Activated T-helper 2 cell treated with anti-CD3 and anti-CD28 coated beads, Interferon-gamma antibody, Interleukin-2, Interleukin-4, amounts not matched to agents 10 μg/mL and 5 μg/mL and 100 μg/mL, durations not matched to agents 14 hours and 24 hours and 36 hours (primary cell): ENCODE measurements around the gene TMPRSS4. TPM values are rescaled to one million over a fixed set of nuclear protein-coding genes. Genes with fewer than 3 reads are reported as not detected.

Source experiments
- DNase-seq: peaks from one replicate; pipeline ENCODE4 v3.0.0; 2021; ENCODE audit warnings: low spot score
- H3K27ac Mint-ChIP-seq: one replicate; pipeline ENCODE4 v1.8.0; 2021; ENCODE audit warnings: mixed read lengths
- H3K27me3 Mint-ChIP-seq: one replicate; pipeline ENCODE4 v1.8.0; 2021; ENCODE audit warnings: low read depth, mixed read lengths
- H3K36me3 Mint-ChIP-seq: one replicate; pipeline ENCODE4 v1.8.0; 2021; ENCODE audit warnings: low read depth, mixed read lengths
- H3K4me1 Mint-ChIP-seq: one replicate; pipeline ENCODE4 v1.8.0; 2021; ENCODE audit warnings: low read depth, mixed read lengths
- H3K4me3 Mint-ChIP-seq: one replicate; pipeline ENCODE4 v1.8.0; 2021; ENCODE audit warnings: low read depth, mild to moderate bottlenecking, moderate library complexity, mixed read lengths
- H3K9me3 Mint-ChIP-seq: one replicate; pipeline ENCODE4 v1.8.0; 2021; ENCODE audit warnings: mixed read lengths
- intact Hi-C: fragments of 100-400 bp; cut with micrococcal nuclease; formaldehyde crosslinking; loops from one replicate; pipeline ENCODE4 v1.15.1; 2023
- total RNA-seq: library from RNA; stranded (reverse); gene quantifications from 2 replicates; pipeline ENCODE4 v1.2.3, GENCODE V29; 2022

TMPRSS4 gene
- total RNA-seq, 1 donor from 2014 or later, result not detected

GRCh38 chr11:118073554-118073953 is 3.3 kb upstream of the TMPRSS4 start:
- H3K4me3 Mint-ChIP-seq, result no peak overlapping the region
- DNase-seq, result no peak
- H3K4me1 Mint-ChIP-seq, result peaks cover 3% of the 10 kb centered on the region
- intact Hi-C loops, result no loop called here
- H3K27ac Mint-ChIP-seq, result no peak overlapping the region
- H3K27me3 Mint-ChIP-seq, result peaks cover 8% of the 10 kb centered on the region
- H3K36me3 Mint-ChIP-seq, result no peaks in the 10 kb centered on the region
- H3K9me3 Mint-ChIP-seq, result no peaks in the 10 kb centered on the region

GRCh38 chr11:118074091-118074685 is 2.7 kb upstream of the TMPRSS4 start:
- no peak overlapping the region for H3K27ac Mint-ChIP-seq
- intact Hi-C loops, result no loop called here
- H3K36me3 Mint-ChIP-seq, result no peaks in the 10 kb centered on the region
- peaks cover 8% of the 10 kb centered on the region for H3K27me3 Mint-ChIP-seq
- no peak for DNase-seq
- peaks cover 3% of the 10 kb centered on the region for H3K4me1 Mint-ChIP-seq
- no peaks in the 10 kb centered on the region for H3K9me3 Mint-ChIP-seq
- no peak overlapping the region for H3K4me3 Mint-ChIP-seq

- Mint-ChIP-seq H3K9me3 (no peaks in the 10 kb centered on the region), H3K4me1 (peaks cover 3% of the 10 kb centered on the region), H3K4me3 (no peak overlapping the region), H3K27me3 (peaks cover 8% of the 10 kb centered on the region), H3K36me3 (no peaks in the 10 kb centered on the region), H3K27ac (no peak overlapping the region)
- intact Hi-C loops, result no loop called here
- no peak for DNase-seq
Measured at GRCh38 chr11:118074785-118075184, 2.1 kb upstream of the TMPRSS4 start.

- H3K4me3 Mint-ChIP-seq, result no peak overlapping the region
Measured at GRCh38 chr11:118078911-118079411, 2.1 kb downstream of the TMPRSS4 start.

GRCh38 chr11:118079491-118079890 is 2.6 kb downstream of the TMPRSS4 start:
- Mint-ChIP-seq H3K4me3 (no peak overlapping the region), H3K4me1 (no peaks in the 10 kb centered on the region), H3K27ac (no peak overlapping the region), H3K9me3 (no peaks in the 10 kb centered on the region), H3K27me3 (peaks cover 5% of the 10 kb centered on the region), H3K36me3 (no peaks in the 10 kb centered on the region)
- intact Hi-C loops, result no loop called here
- no peak for DNase-seq

More at GRCh38 chr11:118078911-118079411, 2.1 kb downstream of the TMPRSS4 start:
- no peaks in the 10 kb centered on the region for H3K9me3 Mint-ChIP-seq
- H3K4me1 Mint-ChIP-seq, result no peaks in the 10 kb centered on the region
- intact Hi-C loops, result no loop called here
- H3K27me3 Mint-ChIP-seq, result peaks cover 5% of the 10 kb centered on the region
- no peak overlapping the region for H3K27ac Mint-ChIP-seq
- no peak for DNase-seq
- H3K36me3 Mint-ChIP-seq, result no peaks in the 10 kb centered on the region

GRCh38 chr11:118080296-118080695 is 3.4 kb downstream of the TMPRSS4 start:
- H3K36me3 Mint-ChIP-seq, result no peaks in the 10 kb centered on the region
- H3K4me1 Mint-ChIP-seq, result no peaks in the 10 kb centered on the region
- H3K27me3 Mint-ChIP-seq, result peaks cover 2% of the 10 kb centered on the region
- no peak overlapping the region for H3K27ac Mint-ChIP-seq
- no peak for DNase-seq
- H3K9me3 Mint-ChIP-seq, result no peaks in the 10 kb centered on the region
- H3K4me3 Mint-ChIP-seq, result no peak overlapping the region
- intact Hi-C loops, result no loop called here

GRCh38 chr11:118081241-118081958 is 4.5 kb downstream of the TMPRSS4 start:
- no peak overlapping the region for H3K27ac Mint-ChIP-seq

GRCh38 chr11:118082880-118083552 is 6.1 kb downstream of the TMPRSS4 start:
- H3K9me3 Mint-ChIP-seq, result peaks cover 21% of the 10 kb centered on the region
- no peaks in the 10 kb centered on the region for H3K4me1 Mint-ChIP-seq
- intact Hi-C loops, result no loop called here
- H3K27me3 Mint-ChIP-seq, result no peaks in the 10 kb centered on the region
- DNase-seq, result no peak
- no peak overlapping the region for H3K4me3 Mint-ChIP-seq
- no peak overlapping the region for H3K27ac Mint-ChIP-seq
- H3K36me3 Mint-ChIP-seq, result no peaks in the 10 kb centered on the region

More at GRCh38 chr11:118081241-118081958, 4.5 kb downstream of the TMPRSS4 start:
- Mint-ChIP-seq H3K27me3 (no peaks in the 10 kb centered on the region), H3K36me3 (no peaks in the 10 kb centered on the region), H3K9me3 (peaks cover 4% of the 10 kb centered on the region), H3K4me1 (no peaks in the 10 kb centered on the region), H3K4me3 (no peak overlapping the region)
- intact Hi-C loops, result no loop called here
- no peak for DNase-seq

GRCh38 chr11:118084247-118084646 is 7.4 kb downstream of the TMPRSS4 start:
- Mint-ChIP-seq H3K36me3 (no peaks in the 10 kb centered on the region), H3K27me3 (peaks cover 4% of the 10 kb centered on the region), H3K4me3 (no peak overlapping the region), H3K4me1 (no peaks in the 10 kb centered on the region), H3K9me3 (peaks cover 27% of the 10 kb centered on the region), H3K27ac (no peak overlapping the region)
- intact Hi-C loops, result no loop called here
- no peak for DNase-seq

- Mint-ChIP-seq H3K36me3 (no peaks in the 10 kb centered on the region), H3K4me1 (no peaks in the 10 kb centered on the region), H3K27ac (no peak overlapping the region), H3K9me3 (peaks cover 27% of the 10 kb centered on the region), H3K27me3 (peaks cover 4% of the 10 kb centered on the region), H3K4me3 (no peak overlapping the region)
- no peak for DNase-seq
- intact Hi-C loops, result no loop called here
Measured at GRCh38 chr11:118084656-118085055, 7.8 kb downstream of the TMPRSS4 start.

GRCh38 chr11:118086913-118087768 is 10.3 kb downstream of the TMPRSS4 start, which contains the start of gene SMIM35:
TSS of gene SMIM35 (minus strand) at chr11:118086963. CDS start at chr11:118086757, 206 bp downstream.
- H3K9me3 Mint-ChIP-seq, result peaks cover 27% of the 10 kb centered on the region
- no peak within 1 kb of the TSS for H3K27ac Mint-ChIP-seq
- no peaks in the 10 kb centered on the region for H3K4me1 Mint-ChIP-seq
- peaks cover 4% of the 10 kb centered on the region for H3K27me3 Mint-ChIP-seq
- H3K36me3 Mint-ChIP-seq, result no peaks in the 10 kb centered on the region
- no peak within 1 kb of the TSS for H3K4me3 Mint-ChIP-seq
- intact Hi-C loops, result no loop called here
- DNase-seq, result no peak

- no peak overlapping the region for H3K4me3 Mint-ChIP-seq
- peaks cover 27% of the 10 kb centered on the region for H3K9me3 Mint-ChIP-seq
- DNase-seq, result no peak
- H3K27ac Mint-ChIP-seq, result no peak overlapping the region
- intact Hi-C loops, result no loop called here
- H3K4me1 Mint-ChIP-seq, result no peaks in the 10 kb centered on the region
- H3K36me3 Mint-ChIP-seq, result no peaks in the 10 kb centered on the region
- H3K27me3 Mint-ChIP-seq, result peaks cover 4% of the 10 kb centered on the region
Measured at GRCh38 chr11:118087931-118088330, 11.1 kb downstream of the TMPRSS4 start.
